Islet of Langerhans (tissue), 1 donor: ENCODE results near the gene TLCD1.
"Not testable (repeated sequence)": the region's sequence is repeated elsewhere in the genome, so short reads cannot be mapped to it uniquely, and the experiment has no call there.

Experiments used
- FAIRE-seq: peaks from one replicate; lab custom pipeline; 2011; peaks lifted over from hg19 to GRCh38; lab: Jason Lieb, UNC

The TLCD1 gene

DNA sequence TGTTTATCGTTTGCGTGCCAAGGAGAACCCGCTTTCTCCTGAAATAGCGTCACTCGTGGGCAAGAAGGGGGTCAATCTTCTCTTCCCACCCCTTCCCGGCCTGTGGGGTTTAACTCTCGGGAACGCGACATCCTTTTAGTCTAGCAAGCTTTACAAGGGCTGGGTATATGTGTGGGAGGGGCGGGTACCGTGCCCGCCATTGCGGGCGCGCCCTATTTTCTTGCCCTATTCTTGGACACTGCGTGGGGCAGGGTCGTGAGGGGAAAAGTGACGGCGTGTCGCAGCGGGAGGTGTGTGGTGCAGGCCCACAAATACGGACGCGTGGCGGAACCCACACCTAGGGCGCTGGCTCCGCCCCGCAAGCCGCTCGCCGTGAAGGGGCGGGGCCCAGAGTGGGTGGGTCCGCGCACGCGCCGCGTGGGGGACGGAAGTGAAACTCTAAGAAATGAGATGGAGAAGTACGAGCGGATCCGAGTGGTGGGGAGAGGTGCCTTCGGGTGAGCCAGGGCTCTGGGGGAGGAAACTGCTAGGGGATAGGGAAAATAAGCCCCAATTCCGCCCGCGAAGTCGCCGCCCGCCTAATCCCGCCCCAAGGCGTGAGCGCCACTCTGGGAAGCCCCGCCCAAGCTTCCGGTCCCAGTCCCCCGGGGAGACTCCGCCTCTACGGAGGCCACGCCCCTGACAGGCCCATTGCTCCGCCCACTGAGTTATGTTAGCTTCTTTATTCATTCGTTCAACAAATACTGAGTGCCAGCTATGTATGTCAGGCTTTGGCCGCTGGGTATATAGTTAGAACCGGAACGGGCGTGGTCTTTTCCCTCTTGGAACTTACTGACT, 2.5 kb upstream of the TLCD1 start, which contains the start of gene NEK8:
NEK8 (plus strand) TSS at position 425 of the 837 bp plus-strand sequence; CDS start at position 451, 26 bp downstream.
- FAIRE-seq, result no peak

DNA sequence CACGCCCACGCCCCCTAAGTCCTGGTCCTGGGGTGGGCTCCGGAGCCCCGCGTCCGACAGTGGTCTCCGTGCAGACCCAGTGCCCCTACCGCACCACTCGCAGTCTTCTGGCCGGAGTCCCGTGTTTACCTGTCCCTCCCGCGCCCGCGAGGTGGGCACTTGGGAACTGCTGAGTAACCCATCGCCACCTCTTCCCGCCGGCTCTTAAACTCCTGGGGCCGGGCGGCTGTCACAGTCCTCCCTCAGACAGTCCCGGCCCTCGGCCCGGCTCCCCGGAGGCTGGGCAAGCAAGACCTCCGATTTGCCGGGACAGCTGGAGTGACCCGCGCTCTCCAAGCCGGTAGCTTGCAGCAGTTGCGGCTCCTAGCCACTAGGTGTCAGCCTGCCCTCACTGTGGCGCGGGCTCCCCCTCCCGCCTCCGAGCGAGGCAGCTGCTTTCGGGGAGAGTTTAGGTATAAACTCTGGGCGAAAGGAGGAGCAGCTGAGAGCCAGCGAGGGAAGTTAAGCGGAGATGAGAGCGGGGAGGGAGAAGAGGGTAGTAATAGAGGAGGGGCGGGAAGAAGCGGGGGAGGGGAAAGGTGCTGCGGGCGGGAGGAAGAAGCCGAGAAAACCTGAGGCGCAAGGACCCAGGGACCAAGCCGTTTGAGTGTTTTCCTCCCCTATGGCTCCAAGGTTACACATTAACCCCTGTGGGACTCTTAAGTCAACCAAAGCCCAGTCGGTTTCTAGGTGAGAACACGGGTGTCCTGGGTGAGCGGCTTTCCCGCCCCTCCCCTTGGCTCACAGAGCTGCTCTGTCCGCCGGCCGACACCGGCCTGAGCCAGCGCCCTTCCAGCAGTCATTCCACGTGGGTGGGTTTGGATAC, 826 bp upstream of the TLCD1 start:
- no peak for FAIRE-seq

DNA sequence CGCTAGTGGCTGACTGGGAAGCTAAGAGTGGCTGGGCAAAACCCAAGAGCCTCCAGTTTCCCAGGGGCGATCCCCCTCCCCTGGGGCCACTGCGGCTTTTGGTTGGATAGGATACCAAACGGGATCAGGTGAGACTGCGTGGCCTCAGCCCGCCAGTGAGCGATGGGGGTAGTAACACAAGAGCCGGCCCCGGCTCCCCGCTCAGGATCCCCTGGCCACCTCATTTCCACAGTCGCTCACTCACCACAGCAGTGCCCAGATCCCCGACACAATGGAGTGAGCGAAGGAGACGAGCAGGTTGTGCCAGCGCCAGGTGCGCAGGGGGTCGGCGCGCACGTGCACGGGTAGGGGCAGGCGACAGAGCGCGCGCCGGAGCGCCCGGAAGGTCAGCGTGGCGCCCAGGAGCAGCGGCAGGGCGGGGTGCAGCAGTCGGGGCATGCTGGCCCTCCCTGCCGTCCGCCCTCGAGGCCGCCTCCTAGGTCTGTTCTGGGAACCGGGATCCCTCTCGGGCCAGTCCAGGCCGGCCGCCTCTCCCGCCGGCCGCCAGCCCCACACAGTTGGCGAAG, 290 bp downstream of the TLCD1 start:
- FAIRE-seq, result no peak

DNA sequence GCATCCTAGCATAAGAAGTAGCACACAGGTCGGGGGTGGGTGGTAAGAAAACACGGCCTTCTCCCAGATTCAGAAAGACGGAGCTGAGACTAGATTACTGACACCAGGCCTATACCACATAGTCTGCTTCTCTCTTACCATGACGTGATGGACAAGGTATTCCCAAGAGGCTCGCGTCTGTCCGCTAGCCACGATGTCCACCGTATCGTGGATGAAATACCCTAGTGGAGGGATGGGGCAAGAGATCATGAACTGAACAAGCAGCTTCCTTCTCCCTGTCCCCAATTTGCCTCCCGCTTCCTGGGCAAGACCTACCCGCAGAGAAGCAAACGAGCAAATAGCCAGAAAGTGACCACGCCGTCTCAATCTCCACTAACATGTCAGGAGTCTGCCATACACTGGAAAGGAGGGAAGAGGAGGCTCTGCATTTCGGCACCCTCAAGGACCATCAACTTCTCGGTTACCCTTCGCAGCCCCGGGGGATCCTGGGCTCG, 820 bp downstream of the TLCD1 start:
- no peak for FAIRE-seq

DNA sequence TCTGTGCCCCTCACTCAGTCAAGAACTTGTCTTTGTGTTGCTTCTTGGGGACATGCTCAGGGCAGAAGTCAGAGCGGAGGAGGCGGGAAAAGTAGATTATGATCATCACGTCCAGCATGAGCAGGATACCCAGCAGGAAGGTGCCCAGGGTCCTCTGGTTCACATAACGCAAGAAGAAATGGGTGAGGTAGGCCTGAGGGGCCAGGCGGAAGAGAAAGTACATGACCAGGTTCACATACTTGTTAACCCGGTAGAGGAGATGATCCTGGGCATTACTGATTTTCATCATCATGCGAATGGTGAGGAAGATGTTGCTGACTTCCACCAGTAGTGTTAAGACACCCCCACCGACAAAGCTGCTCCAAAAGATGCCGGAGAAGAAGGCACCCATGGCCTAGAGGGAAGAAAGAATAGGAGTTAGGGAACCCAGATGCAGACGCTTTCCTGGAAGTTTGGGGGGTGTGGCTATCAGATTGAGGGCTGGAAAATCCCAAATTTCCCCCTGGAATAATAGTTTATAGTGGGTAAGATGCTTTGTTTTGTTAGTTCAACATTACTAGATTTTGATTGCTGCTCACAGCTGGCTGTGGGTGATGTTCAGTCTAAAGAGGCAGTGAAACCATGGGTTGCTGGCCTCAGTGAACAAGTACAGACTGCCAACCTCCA, 1.4 kb downstream of the TLCD1 start:
- FAIRE-seq, result no peak

DNA sequence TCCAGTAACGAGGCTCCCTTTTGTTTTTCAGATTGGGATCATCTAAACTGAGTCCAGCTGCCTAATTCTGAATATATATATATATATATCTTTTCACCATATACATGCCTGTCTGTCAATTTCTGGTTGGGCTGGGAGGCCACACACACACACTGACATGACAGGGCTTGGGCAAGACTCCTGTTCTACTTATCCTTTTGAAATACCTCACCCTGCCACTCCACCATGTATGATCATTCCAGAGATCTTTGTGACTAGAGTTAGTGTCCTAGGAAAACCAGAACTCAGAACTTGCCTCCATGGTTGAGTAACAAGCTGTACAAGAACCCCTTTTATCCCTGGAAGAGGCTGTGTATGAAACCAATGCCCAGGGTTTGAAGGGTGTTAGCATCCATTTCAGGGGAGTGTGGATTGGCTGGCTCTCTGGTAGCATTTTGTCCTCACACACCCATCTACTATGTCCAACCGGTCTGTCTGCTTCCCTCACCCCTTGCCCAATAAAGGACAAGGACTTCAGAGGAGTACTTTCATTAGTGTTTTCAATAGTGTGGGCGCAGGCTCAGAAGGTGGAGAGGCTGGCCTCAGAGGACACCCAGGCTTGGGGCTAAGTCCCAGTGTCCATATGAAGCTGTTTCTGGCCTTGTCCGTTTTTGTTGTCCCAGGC, 2.1 kb downstream of the TLCD1 start:
- FAIRE-seq, result not testable (repeated sequence)

DNA sequence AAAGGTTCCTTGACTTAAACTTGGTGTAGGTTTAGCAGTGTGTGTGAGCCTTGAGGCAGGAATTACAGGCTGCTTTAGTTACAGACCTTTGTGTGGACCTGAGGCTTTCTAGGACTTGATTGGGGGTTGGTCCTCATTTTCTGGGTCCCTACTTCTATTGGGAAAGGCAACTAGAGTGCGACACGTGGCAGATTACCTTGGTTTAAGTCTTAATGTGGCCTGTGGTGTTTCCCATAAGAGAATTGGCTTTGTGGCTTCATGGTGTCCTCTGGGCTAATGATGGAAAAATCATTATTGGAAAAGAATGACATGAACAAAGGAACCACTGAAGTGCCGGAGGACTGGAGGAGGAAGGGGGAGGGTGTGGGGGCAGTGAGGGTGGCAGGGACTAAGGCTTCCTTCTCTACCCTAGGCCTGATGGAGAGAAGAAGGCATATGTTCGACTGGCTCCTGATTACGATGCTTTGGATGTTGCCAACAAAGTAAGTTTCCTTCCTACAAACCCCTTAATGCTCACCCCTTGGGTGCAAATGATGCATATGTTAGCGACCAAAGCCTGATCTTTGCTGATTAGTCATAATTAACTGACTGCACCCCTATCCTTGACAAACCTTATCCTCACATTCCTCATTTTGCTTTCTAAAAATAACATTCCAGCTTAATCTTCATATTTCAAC, 2.7 kb downstream of the TLCD1 start:
- no peak for FAIRE-seq

DNA sequence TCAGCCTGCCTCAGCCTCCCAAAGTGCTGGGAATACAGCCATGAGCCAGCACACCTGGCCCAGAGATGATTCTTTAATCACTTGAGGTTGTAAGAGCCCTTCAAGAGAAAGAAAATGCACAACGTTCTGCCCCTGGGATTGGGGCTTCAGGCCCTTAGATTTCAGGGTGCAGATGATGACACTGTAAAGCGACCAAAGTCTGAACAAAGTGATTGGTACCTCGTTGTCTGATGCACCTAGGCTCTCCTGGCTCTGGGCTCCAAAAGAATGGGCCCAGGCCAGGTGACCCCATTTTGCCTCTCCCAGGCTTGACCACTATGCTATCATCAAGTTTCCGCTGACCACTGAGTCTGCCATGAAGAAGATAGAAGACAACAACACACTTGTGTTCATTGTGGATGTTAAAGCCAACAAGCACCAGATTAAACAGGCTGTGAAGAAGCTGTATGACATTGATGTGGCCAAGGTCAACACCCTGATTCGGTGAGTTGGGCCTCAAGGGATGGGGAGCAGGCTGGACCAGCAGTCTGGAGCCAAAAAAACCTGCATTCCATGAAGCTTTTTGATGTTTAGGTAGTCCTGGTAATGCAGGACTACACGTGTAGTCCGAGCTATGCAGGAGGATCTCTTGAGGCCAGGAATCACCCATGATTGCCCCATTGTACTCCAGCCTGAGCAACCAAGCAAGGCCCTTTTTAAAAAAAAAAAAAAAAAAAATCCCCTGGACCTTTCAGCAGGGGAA, 3.4 kb downstream of the TLCD1 start:
- FAIRE-seq, result no peak

DNA sequence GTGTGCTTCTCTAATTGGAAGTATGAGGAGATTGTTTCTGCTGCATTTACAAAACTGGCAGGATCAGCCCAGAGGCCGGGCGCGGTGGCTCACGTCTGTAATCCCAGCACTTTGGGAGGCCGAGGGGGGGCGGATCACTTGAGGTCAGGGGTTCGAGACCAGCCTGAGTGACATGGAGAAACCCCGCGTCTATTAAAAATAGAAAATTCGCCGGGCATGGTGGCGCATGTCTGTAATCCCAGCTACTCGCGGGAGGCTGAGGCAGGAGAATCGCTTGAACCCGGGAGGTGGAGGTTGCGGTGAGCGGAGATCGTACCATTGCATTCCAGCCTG, 5.1 kb downstream of the TLCD1 start:
- not testable (repeated sequence) for FAIRE-seq

DNA sequence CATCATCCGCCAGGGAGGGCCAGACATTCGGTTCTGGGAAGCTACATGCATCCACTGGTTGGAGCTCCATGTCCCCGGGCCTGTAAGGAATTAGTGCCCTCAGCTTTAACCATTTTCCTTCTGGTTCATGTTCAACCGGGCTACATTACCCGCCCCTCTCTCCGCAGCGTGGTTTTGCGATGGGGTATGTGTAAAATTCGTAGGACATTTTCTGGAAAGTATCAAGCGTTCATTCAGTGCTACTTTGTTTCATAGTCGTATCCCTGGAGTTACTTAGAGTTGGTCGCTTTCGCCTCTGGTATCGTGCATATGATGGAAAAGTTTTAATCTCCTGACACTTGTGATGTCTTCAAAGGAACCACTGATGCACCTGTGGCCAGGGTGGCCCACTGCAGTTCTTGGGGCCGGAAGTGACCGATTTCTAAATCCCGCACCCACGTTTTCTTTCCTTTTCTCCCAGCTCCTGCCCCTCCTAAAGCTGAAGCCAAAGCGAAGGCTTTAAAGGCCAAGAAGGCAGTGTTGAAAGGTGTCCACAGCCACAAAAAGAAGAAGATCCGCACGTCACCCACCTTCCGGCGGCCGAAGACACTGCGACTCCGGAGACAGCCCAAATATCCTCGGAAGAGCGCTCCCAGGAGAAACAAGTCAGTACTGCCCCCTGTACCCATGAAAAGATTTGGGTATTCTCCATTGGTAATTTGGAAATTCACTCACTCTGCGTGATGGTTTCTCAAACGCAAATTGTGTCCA, 5.6 kb downstream of the TLCD1 start:
- FAIRE-seq, result no peak

DNA sequence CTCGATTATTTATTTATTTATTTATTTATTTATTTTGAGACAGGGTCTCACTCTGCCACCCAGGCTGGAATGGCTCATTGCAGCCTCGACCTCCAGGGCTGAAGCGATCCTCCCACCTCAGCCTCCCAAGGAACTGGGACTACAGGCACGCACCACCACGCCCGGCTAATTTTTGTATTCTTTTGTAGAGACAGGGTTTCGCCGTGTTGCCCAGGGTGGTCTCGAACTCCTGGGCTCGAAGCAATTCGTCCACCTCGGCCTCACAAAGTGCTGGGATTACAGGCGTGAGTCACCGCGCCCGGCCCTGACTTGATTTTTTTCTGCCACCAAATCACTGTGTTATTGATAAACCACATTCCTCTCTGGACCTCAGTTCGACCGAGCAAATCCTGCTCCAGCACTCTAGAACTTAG, 7.0 kb downstream of the TLCD1 start:
- FAIRE-seq, result no peak

DNA sequence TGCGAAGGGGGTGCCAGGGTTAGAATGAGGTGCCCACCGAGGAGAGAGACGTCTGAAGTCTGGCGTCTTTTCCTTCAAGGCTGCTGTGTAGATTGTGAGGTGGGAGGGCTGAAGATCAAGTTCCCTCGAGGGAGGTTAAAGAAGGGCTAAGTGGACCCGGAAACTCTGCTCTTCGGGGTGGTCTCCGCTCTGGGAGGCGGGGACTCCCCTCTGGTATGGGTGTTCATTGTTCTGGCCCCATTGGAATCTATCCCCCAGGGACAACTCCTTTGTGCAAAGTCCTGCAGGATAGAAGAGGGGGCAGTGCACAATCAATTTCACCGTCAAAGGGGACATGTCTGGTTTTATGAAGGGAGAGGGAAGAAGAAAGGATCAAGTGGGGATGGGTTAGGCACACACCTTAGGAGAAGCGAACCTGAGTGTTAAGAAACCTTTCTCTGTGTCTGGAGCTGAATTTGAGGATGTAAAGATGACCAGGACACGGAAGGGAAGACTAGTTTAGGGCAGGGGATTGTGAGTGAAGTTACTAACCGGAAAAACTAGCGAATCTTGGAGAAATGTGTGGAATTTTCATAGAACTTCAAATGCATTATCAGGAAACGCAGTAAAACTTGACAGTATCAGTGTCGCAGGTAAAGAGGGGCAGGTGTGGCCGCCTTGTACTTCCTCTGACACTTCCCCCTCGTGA, 7.6 kb downstream of the TLCD1 start:
- FAIRE-seq, result no peak

DNA sequence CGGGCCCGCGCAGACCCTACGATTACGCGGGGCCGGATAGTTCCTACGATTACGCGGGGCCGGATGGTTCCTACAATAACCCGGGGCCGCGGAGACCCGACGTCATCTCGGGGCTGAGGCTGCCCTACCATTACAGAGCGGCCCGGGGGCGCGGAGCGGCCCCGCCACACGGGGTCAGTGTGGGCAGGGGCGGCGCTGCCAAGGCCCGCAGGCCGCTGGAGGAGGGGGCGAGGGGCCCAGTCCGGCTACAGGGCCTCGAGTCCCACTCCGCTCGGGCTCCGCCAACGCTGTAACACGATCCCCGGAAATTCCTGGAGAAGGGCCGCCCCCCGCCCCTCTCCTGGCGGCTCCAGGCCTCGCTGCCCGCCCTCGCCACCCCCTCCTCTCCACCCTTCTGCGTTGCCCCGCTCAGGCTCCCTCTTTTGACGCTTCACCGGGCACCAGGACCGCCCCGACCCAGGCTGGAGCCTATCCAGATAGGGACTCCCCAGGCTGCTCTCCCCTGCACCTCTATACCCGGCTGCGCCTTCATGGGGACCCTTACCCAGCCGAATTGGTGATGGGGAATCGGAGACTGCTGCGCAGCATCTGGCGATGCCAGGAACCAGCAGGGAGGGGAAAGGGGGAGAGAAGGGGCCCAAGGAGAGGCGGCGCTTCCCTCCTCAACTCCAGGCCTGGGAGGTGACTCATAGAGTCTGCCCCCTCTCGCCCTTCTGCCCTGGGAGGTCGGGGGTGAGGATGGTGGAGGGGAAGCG, 8.3 kb downstream of the TLCD1 start, which contains the start of gene RAB34:
RAB34 (minus strand) TSS at position 291 of the 755 bp plus-strand sequence. CDS start 602 bp downstream, outside the sequence.
- no peak for FAIRE-seq

DNA sequence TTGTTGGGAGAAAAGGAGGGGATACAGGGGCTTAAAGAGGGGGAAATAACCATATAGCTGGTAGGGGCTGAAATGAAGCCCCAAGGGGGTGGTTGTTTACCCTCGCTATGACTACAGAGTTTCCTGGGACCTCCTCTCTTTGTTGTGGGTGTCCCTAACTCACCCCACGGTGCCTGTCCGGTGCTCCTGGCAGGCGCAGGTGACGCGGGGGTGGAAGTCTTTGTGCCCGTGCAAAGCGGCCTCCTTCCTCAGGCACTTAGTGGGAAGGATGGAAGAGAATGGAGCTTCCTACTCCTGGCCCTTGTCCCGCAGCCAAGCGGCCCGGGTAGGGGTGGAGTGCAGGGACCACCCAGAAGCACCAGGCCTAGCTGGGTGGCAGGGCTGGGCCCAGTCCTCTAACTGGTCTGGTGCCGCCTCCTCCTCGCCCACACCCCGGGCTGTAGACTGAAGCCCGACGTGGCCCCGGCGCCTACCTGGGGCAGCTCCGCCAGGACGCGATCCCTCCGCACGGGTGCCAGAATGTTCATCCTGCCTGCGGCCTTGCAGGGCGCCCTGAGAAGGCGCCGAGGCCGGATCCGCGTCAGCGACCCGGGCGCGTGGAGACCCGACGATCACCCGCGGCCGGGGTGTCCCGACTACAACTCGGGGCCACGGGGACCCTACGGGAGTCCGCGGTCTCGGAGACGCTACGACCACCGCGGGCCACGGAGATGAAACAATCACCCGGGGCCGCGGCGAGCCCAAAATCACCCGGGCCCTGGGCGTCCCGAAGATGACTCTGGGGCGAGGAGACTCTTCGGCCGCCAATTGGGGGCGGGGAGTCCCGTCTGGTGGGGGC, 9.1 kb downstream of the TLCD1 start:
- no peak for FAIRE-seq

DNA sequence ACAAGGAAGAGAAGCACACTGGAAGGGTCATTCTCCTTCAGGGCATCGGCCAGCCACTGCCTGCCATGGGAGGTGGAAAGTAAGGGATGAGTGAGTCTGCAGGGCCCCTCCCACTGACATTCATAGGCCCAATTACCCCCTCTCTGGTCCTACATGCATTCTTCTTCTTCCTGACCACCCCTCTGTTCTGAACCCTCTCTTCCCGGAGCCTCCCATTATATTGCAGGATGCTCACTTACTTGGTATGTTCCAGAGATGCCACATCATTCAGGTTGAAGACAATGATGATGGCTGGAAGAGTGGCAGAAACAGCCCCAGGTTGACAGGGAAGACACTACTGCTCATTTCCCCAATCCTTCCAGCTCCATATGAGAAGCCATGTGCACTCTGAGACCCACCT, 10.8 kb downstream of the TLCD1 start:
- FAIRE-seq, result no peak

DNA sequence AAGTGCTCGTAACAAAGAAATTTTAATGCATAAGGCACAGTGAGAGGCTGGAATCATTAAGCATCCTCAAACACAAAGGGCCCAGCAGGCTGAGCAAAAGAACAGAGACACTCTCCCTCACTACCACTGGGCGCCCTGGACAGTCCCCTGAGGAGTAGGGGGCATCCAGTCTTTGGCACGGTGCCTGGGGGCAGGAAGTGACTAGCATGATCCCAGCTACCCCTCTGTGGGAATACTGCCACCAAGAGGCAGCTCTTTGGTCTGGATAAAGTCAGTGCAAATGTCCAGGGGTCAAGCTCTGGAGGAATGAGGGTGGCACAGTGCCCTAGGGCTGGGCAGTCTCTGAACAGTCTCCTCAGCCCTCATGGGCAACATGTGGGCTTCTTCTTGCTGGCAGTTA, 11.8 kb downstream of the TLCD1 start:
- no peak for FAIRE-seq

DNA sequence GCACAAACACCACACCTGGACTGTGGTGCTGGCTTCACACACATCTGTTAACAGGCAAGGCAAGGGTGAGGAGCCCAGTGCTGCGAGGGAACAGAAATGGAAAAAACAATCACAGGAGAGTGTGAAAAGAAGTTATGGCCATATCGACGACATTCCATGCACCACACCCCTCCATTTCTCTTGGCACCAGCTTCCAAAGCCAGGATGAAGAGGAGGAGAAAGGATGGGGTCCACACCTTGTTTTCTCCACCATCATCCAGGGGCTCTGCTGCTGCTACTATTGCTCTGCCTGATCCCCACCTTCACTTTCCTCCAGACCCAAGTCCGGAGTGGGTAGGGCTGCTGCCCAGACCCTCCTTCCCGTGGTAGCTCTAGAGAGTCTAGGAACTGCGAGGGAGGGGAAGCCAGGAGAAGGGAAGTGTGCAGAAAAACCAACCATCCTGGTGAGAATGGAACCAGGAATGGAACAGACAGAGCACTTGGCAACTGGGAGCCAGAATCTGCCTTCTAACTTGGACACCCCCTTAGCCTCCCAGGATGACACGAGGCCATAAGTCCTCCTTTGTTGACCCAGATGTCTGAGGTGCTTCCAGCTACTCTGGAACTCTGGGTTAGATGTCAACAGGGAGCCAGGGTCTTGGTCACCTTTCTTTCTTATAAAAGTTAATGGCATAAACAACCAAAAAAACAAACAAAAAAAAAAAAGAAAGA, 13.2 kb downstream of the TLCD1 start:
- FAIRE-seq, result no peak
